GM18517 (cell line): Measurements from ENCODE around the gene EFNB2.

Experiments
- ATAC-seq: cut with Tn5 transposase; IDR thresholded peaks from one replicate; pipeline ENCODE4 v1.9.1; 2021; ENCODE audit warnings: mild to moderate bottlenecking, moderate library complexity; ENCODE audit not compliant: unreplicated experiment

EFNB2 gene

DNA sequence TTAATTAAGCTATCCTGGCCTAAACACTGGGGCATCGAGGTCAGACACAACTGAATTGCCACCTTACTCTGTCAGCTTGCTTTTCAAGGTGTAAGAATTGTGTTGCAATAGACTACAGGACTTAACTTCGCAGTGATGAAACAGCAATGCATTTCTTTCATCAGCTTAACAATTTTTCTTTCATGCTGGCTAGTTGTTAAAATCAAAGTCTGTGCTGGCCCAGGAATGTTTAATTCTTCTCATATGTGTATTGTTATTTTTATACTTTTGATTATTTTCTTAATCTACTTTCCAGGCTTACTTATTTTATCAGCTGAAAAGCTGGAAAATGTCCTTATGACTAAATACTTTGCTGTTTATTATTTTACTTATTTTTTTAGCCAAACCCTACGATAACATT is 79.7 kb downstream of the EFNB2 start:
- ATAC-seq: no peak

GRCh38 chr13:106455190-106455589 is 80.3 kb downstream of the EFNB2 start:
- ATAC-seq: no peak

- no peak for ATAC-seq
These were observed 82.4 kb downstream of the EFNB2 start for GRCh38 chr13:106453101-106453500.

DNA sequence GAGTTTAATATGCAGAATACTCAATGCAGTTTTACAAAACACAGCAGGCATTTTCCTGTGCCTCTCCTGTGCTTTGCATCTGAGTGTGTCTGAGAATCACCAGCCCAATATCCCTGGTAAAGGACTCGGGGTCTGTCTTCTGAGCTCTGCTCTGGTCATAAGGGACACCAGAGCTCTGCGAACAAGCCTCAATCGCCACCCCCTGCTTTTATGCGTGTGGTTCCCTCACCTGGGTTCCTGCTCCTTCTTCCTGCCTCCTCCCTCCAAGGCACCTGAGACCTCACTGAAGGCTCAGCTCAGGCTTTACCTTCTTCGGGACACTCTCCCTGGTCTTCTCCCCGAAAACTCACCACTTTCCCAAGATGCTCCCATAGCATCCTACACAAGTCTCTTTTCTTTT is 84.5 kb downstream of the EFNB2 start:
- no peak for ATAC-seq

GRCh38 chr13:106449096-106449495 is 86.4 kb downstream of the EFNB2 start:
- no peak for ATAC-seq

GRCh38 chr13:106445996-106446395 is 89.5 kb downstream of the EFNB2 start:
- ATAC-seq: no peak

DNA sequence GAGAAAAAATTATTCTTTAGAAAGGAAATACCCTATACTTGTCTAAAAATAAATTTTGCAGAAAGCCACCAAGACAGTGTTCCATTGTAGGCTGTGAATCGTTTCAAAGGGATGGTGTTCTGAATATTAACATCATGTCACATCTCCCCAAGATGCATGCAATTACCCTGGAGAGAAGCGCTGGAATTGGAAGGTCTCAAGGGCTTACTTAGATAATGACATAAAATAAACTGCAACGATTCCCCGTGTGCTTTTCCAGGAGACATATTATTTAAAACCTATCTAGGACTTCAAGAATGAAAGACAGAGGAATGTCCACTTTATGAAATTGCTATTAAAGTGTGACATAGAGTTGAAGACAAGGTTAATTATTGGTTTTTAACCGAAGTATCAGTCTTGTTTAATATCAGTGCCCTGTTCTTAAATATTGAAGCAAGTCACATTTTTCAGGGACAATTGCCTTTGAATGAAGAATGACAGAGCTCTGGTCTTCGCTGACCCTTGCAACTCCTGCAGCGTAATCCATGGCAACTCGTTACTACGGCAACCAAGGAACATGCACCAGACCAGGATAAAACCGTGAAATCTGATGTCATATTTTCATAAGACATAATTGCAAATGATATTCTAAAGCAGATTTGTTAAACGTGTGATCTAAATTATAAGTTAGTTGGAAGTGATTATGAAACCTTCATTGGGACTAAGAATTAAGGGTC is 91.7 kb downstream of the EFNB2 start:
- ATAC-seq: no peak

GRCh38 chr13:106440866-106441265 is 94.6 kb downstream of the EFNB2 start:
- no peak for ATAC-seq
